ENCODE data around the gene TNC.

The TNC gene

GRCh38 chr9:115069771-115070170 lies 48.2 kb downstream of the TNC start:
- no peak for TF ChIP-seq POLR2A (IDR thresholded peaks at IDR 0.05; ENCODE audit: low read depth, low read length)
- no peak for DNase-seq (ENCODE audit: insufficient read length, low spot score)
- FAIRE-seq = no peak

- FAIRE-seq (no peak), DNase-seq (ENCODE audit: insufficient read length, low spot score) (no peak)
- no peak for TF ChIP-seq POLR2A (IDR thresholded peaks at IDR 0.05; ENCODE audit: low read depth, low read length)
Measured at GRCh38 chr9:115069302-115069701, 48.7 kb downstream of the TNC start.

- DNase-seq (ENCODE audit: insufficient read length, low spot score) (no peak), FAIRE-seq (no peak)
- no peak for TF ChIP-seq POLR2A (IDR thresholded peaks at IDR 0.05; ENCODE audit: low read depth, low read length)
Measured at GRCh38 chr9:115068031-115068430, 49.9 kb downstream of the TNC start.

GRCh38 chr9:115063058-115063845 lies 54.7 kb downstream of the TNC start:
- FAIRE-seq (peak; percentile 6), DNase-seq (ENCODE audit: insufficient read length, low spot score) (no peak)
- TF ChIP-seq POLR2A (IDR thresholded peaks at IDR 0.05; ENCODE audit: low read depth, low read length) = no peak

GRCh38 chr9:115058684-115059315 lies 59.2 kb downstream of the TNC start:
- DNase-seq (ENCODE audit: insufficient read length, low spot score) (no peak), FAIRE-seq (no peak)
- TF ChIP-seq POLR2A (IDR thresholded peaks at IDR 0.05; ENCODE audit: low read depth, low read length) = no peak

- FAIRE-seq (no peak), DNase-seq (ENCODE audit: insufficient read length, low spot score) (no peak)
- TF ChIP-seq POLR2A (IDR thresholded peaks at IDR 0.05; ENCODE audit: low read depth, low read length) = no peak
Measured at GRCh38 chr9:115058175-115058574, 59.8 kb downstream of the TNC start.

GRCh38 chr9:115057559-115057958 lies 60.4 kb downstream of the TNC start:
- DNase-seq (ENCODE audit: insufficient read length, low spot score) = no peak
- peak; percentile 43 for FAIRE-seq
- no peak for TF ChIP-seq POLR2A (IDR thresholded peaks at IDR 0.05; ENCODE audit: low read depth, low read length)

GRCh38 chr9:115050002-115050490 lies 67.9 kb downstream of the TNC start:
- TF ChIP-seq POLR2A (IDR thresholded peaks at IDR 0.05; ENCODE audit: low read depth, low read length) = no peak
- DNase-seq (ENCODE audit: insufficient read length, low spot score) (no peak), FAIRE-seq (no peak)

GRCh38 chr9:115046824-115047223 lies 71.1 kb downstream of the TNC start:
- DNase-seq (ENCODE audit: insufficient read length, low spot score) (no peak), FAIRE-seq (no peak)
- no peak for TF ChIP-seq POLR2A (IDR thresholded peaks at IDR 0.05; ENCODE audit: low read depth, low read length)

- no peak for TF ChIP-seq POLR2A (IDR thresholded peaks at IDR 0.05; ENCODE audit: low read depth, low read length)
- no peak for FAIRE-seq
- no peak for DNase-seq (ENCODE audit: insufficient read length, low spot score)
Measured at GRCh38 chr9:115046199-115046598, 71.8 kb downstream of the TNC start.

- FAIRE-seq (no peak), DNase-seq (ENCODE audit: insufficient read length, low spot score) (no peak)
- no peak for TF ChIP-seq POLR2A (IDR thresholded peaks at IDR 0.05; ENCODE audit: low read depth, low read length)
Measured at GRCh38 chr9:115043632-115044031, 74.3 kb downstream of the TNC start.

- no peak for TF ChIP-seq POLR2A (IDR thresholded peaks at IDR 0.05; ENCODE audit: low read depth, low read length)
- FAIRE-seq = no peak
- no peak for DNase-seq (ENCODE audit: insufficient read length, low spot score)
Measured at GRCh38 chr9:115042781-115043509, 75.0 kb downstream of the TNC start.

GRCh38 chr9:115039516-115040120 lies 78.3 kb downstream of the TNC start:
- no peak for FAIRE-seq
- no peak for DNase-seq (ENCODE audit: insufficient read length, low spot score)

GRCh38 chr9:115038178-115038577 lies 79.8 kb downstream of the TNC start:
- FAIRE-seq (no peak), DNase-seq (ENCODE audit: insufficient read length, low spot score) (no peak)
- no peak for TF ChIP-seq POLR2A (IDR thresholded peaks at IDR 0.05; ENCODE audit: low read depth, low read length)

More at GRCh38 chr9:115039516-115040120, 78.3 kb downstream of the TNC start:
- TF ChIP-seq POLR2A (IDR thresholded peaks at IDR 0.05; ENCODE audit: low read depth, low read length) = no peak

Data from H54 (cell line).